H1 (cell line): Measurements from ENCODE around the gene DCUN1D3. TPM values are rescaled to one million over a fixed set of nuclear protein-coding genes. Genes with fewer than 3 reads are reported as not detected.

Experiments
- CHD7 ChIP-seq: fragments of 300-600 bp; sonication (generic); IDR thresholded peaks from 2 replicates; pipeline ENCODE4 v1.7.1; 2012; ENCODE audit warnings: low read length, moderate library complexity, mild to moderate bottlenecking, inconsistent platforms; ENCODE audit not compliant: insufficient replicate concordance
- E2F6 ChIP-seq: IDR thresholded peaks from 2 replicates; pipeline ENCODE4 v1.6.1; 2012; ENCODE audit warnings: inconsistent platforms
- GABPA ChIP-seq: IDR thresholded peaks from 2 replicates; pipeline ENCODE4 v1.6.1; 2011; ENCODE audit warnings: mild to moderate bottlenecking, low read length, moderate library complexity, borderline replicate concordance; ENCODE audit not compliant: insufficient read depth
- JUN ChIP-seq: IDR thresholded peaks from 2 replicates; pipeline ENCODE4 v1.6.1; 2011; ENCODE audit warnings: low read depth, mild to moderate bottlenecking, improper control_type of control experiment, low read length
- polyA plus RNA-seq, 7 experiments: library from polyadenylated mRNA; depleted of rRNA in 3 of 7; stranded (reverse) in 5 of 7; unstranded in 2 of 7; fragments of >200 nt in 5 of 7; fragments of 200-250 nt in 2 of 7; gene quantifications; 1 replicate in 5 of 7; 2 replicates in 1 of 7; 4 replicates in 1 of 7; pipeline versions ENCODE4 v1.2.1 to v1.2.3, GENCODE V29; 2011 to 2013; ENCODE audit warnings: missing spikeins in 2 of 7, mixed read lengths in 2 of 7
- total RNA-seq: library from RNA; stranded (reverse); fragmentation: NEBNext Ultra II Directional; extraction: Animal tissue kit (Norgen Biotek cat#: 25700); gene quantifications from 2 replicates; pipeline ENCODE4 v1.2.1, GENCODE V29; 2021

Gene DCUN1D3
- total and polyA plus RNA-seq, 2 of the 8 experiments (the other 6 are each of a cell fraction or from before 2014, with no cell fraction given), result 3.5 to 18.2 TPM

DNA sequence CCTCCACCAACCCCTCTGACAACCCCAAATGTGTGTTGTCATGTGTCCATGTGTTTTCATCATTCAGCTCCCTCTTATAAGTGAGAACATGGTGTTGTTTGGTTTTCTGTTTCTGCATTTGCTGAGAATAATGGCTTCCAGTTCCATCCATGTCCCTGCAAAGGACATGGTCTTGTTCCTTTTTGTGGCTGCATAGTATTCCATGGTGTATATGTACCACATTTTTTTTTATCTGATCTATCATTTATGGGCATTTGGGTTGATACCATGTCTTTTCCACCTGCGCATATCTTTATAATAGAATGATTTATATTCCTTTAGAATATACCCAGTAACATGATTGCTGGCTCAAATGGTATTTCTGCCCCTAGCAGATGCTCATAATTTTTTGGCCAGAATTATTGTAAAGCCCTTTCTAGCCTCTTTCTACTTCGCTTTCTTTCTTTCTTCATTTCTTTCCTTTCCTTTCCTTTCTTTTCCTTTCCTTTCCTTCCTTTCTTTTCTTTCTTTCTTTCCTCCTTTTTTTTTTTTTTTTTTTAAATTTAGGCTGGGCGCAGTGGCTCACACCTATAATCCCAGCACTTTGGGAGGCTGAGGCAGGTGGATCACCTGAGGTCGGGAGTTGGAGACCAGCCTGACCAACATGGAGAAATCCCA lies 81.1 kb downstream of the DCUN1D3 start (continued):
- TF ChIP-seq CHD7, result no peak
- TF ChIP-seq JUN, result no peak
- no peak for TF ChIP-seq GABPA
- no peak for TF ChIP-seq E2F6
